GM19467 (cell line): ENCODE data around the gene EXOC8.

ENCODE experiments used
- ATAC-seq: cut with Tn5 transposase; IDR thresholded peaks from one replicate; pipeline ENCODE4 v1.9.1; 2021; ENCODE audit warnings: mild to moderate bottlenecking, moderate library complexity; ENCODE audit not compliant: unreplicated experiment

The EXOC8 gene

GRCh38 chr1:231317306-231318014, 20.2 kb downstream of the EXOC8 start:
- ATAC-seq = no peak

GRCh38 chr1:231315887-231316286, 21.8 kb downstream of the EXOC8 start:
- no peak for ATAC-seq

GRCh38 chr1:231313661-231314060, 24.0 kb downstream of the EXOC8 start:
- no peak for ATAC-seq

- ATAC-seq = no peak
These were observed 25.2 kb downstream of the EXOC8 start for GRCh38 chr1:231312432-231312788.

- ATAC-seq = no peak
These were observed 25.8 kb downstream of the EXOC8 start for GRCh38 chr1:231311720-231312431.

- ATAC-seq = no peak
These were observed 27.2 kb downstream of the EXOC8 start for GRCh38 chr1:231310391-231310934.

- no peak for ATAC-seq
These were observed 35.7 kb downstream of the EXOC8 start for GRCh38 chr1:231301990-231302389.

GRCh38 chr1:231295938-231296337, 41.7 kb downstream of the EXOC8 start:
- ATAC-seq = no peak

- ATAC-seq = no peak
These were observed 51.0 kb downstream of the EXOC8 start for GRCh38 chr1:231286603-231287002.

GRCh38 chr1:231284441-231284840, 53.2 kb downstream of the EXOC8 start:
- no peak for ATAC-seq
